Measurements from ENCODE around the gene HCAR1. TPM values are rescaled to one million over a fixed set of nuclear protein-coding genes. Genes with fewer than 3 reads are reported as not detected.

The HCAR1 gene
- under 1 TPM; 0.79 to 0.87 TPM for total RNA-seq
- polyA plus RNA-seq (ENCODE audit: insufficient read depth, low read depth, low replicate concordance) = 1.0 TPM
- long read RNA-seq, donor 1, full-length matches to known transcripts = 2 of 2 reads
- long read RNA-seq, donor 1, partial matches to known transcripts = 0 of 2 reads
- long read RNA-seq, donor 1, other reads (novel, unspliced or antisense) = 0 of 2 reads
- long read RNA-seq, donor 2, full-length matches to known transcripts = 3 of 3 reads
- long read RNA-seq, donor 2, partial matches to known transcripts = 0 of 3 reads
- long read RNA-seq, donor 2, other reads (novel, unspliced or antisense) = 0 of 3 reads

- 10 to 37% methylated on average over 18 to 32 of the region's 32 CpGs for WGBS, 2 donors
- peaks cover 7% of the 10 kb centered on the region for H3K4me1 ChIP-seq
- H3K27ac ChIP-seq = peak within 1 kb of the TSS in 1 of 2 donors; percentile 24
- no peak for DNase-seq
- H3K36me3 ChIP-seq (ENCODE audit: low read depth, missing control alignments) = no peaks in the 10 kb centered on the region
- H3K27me3 ChIP-seq = no peaks in the 10 kb centered on the region
- TF ChIP-seq CTCF (IDR thresholded peaks at IDR 0.05) (no peak), POLR2A (IDR thresholded peaks at IDR 0.05) (no peak)
- no peaks in the 10 kb centered on the region for H3K9me3 ChIP-seq
- H3K4me3 ChIP-seq = peak within 1 kb of the TSS; percentile 37 to 47
- intact Hi-C loops (cut with DNase I; ENCODE audit: low total_unique reads) = no loop called here
Observed at GRCh38 chr12:122730215-122731014, at the start of gene HCAR1. Gene HCAR1 (minus strand): TSS chr12:122730844. CDS start chr12:122730339, 505 bp downstream.

GRCh38 chr12:122757568-122757967 lies 26.9 kb upstream of the HCAR1 start:
- no peaks in the 10 kb centered on the region for H3K9me3 ChIP-seq
- H3K27ac ChIP-seq = no peak overlapping the region
- H3K4me3 ChIP-seq = no peak overlapping the region
- no peak for DNase-seq
- TF ChIP-seq POLR2A (IDR thresholded peaks at IDR 0.05) (no peak), CTCF (IDR thresholded peaks at IDR 0.05) (no peak)
- H3K36me3 ChIP-seq (ENCODE audit: low read depth, missing control alignments) = no peaks in the 10 kb centered on the region
- 85 to 93% methylated on average over 1 of the region's 1 CpG for WGBS, 2 donors
- no peaks in the 10 kb centered on the region for H3K27me3 ChIP-seq
- peaks cover 10% of the 10 kb centered on the region for H3K4me1 ChIP-seq
- intact Hi-C loops (cut with DNase I; ENCODE audit: low total_unique reads) = no loop called here

- no peak overlapping the region for H3K4me3 ChIP-seq
- H3K27ac ChIP-seq = no peak overlapping the region
- no peaks in the 10 kb centered on the region for H3K27me3 ChIP-seq
- intact Hi-C loops (cut with DNase I; ENCODE audit: low total_unique reads) = no loop called here
- 88 to 97% methylated on average over 1 of the region's 1 CpG for WGBS, 2 donors
- H3K36me3 ChIP-seq (ENCODE audit: low read depth, missing control alignments) = no peaks in the 10 kb centered on the region
- H3K9me3 ChIP-seq = no peaks in the 10 kb centered on the region
- TF ChIP-seq POLR2A (IDR thresholded peaks at IDR 0.05) = no peak
- TF ChIP-seq CTCF (IDR thresholded peaks at IDR 0.05) = no peak
- no peak for DNase-seq
- peaks cover 10% of the 10 kb centered on the region for H3K4me1 ChIP-seq
Observed at GRCh38 chr12:122754790-122755189, 24.1 kb upstream of the HCAR1 start.

GRCh38 chr12:122753319-122753650 lies 22.6 kb upstream of the HCAR1 start:
- DNase-seq = no peak
- H3K4me1 ChIP-seq = peaks cover 10% of the 10 kb centered on the region
- no peaks in the 10 kb centered on the region for H3K27me3 ChIP-seq
- TF ChIP-seq CTCF (IDR thresholded peaks at IDR 0.05) (no peak), POLR2A (IDR thresholded peaks at IDR 0.05) (no peak)
- peak overlapping the region; percentile 83 to 95 for H3K4me3 ChIP-seq
- H3K27ac ChIP-seq = peak overlapping the region; percentile 72 to 86
- no peaks in the 10 kb centered on the region for H3K36me3 ChIP-seq (ENCODE audit: low read depth, missing control alignments)
- intact Hi-C loops (cut with DNase I; ENCODE audit: low total_unique reads) = no loop called here
- WGBS, 2 donors = 1 to 6% methylated on average over 5 of the region's 5 CpGs
- no peaks in the 10 kb centered on the region for H3K9me3 ChIP-seq

Measured in testis (tissue), 5 donors.